T-helper 1 cell treated with Interleukin-12 subunit alpha and Interleukin-12 subunit beta and Interleukin-4 antibody, amounts not matched to agents 30 ng/mL and 1 ng/mL, for 36 hours (primary cell): ENCODE results near the gene NUP58. TPM values are rescaled to one million over a fixed set of nuclear protein-coding genes. Genes with fewer than 3 reads are reported as not detected.

Experiments
- intact Hi-C: fragments of 100-400 bp; cut with micrococcal nuclease; formaldehyde crosslinking; loops from one replicate; pipeline ENCODE4 v1.15.1; 2024
- total RNA-seq: library from RNA; stranded (reverse); gene quantifications from 2 replicates; pipeline ENCODE4 v1.2.3, GENCODE V29; 2022

NUP58 gene
- total RNA-seq, 1 donor from 2014 or later = 84.2 TPM

- intact Hi-C loops = no loop called here
Measured at GRCh38 chr13:25372284-25373081, 71.1 kb downstream of the NUP58 start.

- intact Hi-C loops = loop anchor here (1.0 to 5.0 kb wide), 4 partner anchors 109 to 379 kb away; no protein-coding TSS in a partner anchor
Measured at GRCh38 chr13:25375727-25376358, 74.4 kb downstream of the NUP58 start.

- intact Hi-C loops = loop anchor here (5.0 kb wide), 1 partner anchor 380 kb away; no protein-coding TSS in a partner anchor
Measured at GRCh38 chr13:25377244-25377962, 76.0 kb downstream of the NUP58 start.

- intact Hi-C loops = loop anchor here (5.0 kb wide), 1 partner anchor 381 kb away; no protein-coding TSS in a partner anchor
Measured at GRCh38 chr13:25378528-25378927, 77.1 kb downstream of the NUP58 start.

- intact Hi-C loops = loop anchor here (5.0 kb wide), 1 partner anchor 382 kb away; no protein-coding TSS in a partner anchor
Measured at GRCh38 chr13:25379011-25379410, 77.6 kb downstream of the NUP58 start.

- intact Hi-C loops = no loop called here
Measured at GRCh38 chr13:25380082-25380481, 78.7 kb downstream of the NUP58 start.

GRCh38 chr13:25380741-25381324 lies 79.4 kb downstream of the NUP58 start:
- intact Hi-C loops = no loop called here

GRCh38 chr13:25384758-25385410 lies 83.5 kb downstream of the NUP58 start:
- intact Hi-C loops = no loop called here

- intact Hi-C loops = no loop called here
Measured at GRCh38 chr13:25391932-25392331, 90.5 kb downstream of the NUP58 start.

Other genes starting within 250 kb of the NUP58 start
- 0.12 and 0.32 TPM in 2 replicates for gene PABPC3, start 205.5 kb upstream of the NUP58 start, total RNA-seq
- gene AMER2, start 129.3 kb upstream of the NUP58 start, total RNA-seq = not detected in 2 replicates
- gene MTMR6, start 14.1 kb upstream of the NUP58 start, total RNA-seq = 20.3 and 20.5 TPM in 2 replicates
- gene ATP8A2, start 70.3 kb downstream of the NUP58 start, total RNA-seq = 1.7 and 1.9 TPM in 2 replicates